T47D (cell line): ENCODE measurements around the gene MBOAT2.

Experiments used
- DNase-seq, 2 experiments: peaks; one replicate each; pipeline versions ENCODE4 v3.0.0 to v3.0.0-alpha.2; 2011 to 2012; ENCODE audit warnings: low read depth in 1 of 2, low spot score in 1 of 2
- JUND ChIP-seq: IDR thresholded peaks from 2 replicates; pipeline ENCODE4 v1.6.1; 2012; ENCODE audit warnings: low read depth
- in situ Hi-C: cut with HindIII; loops from 2 replicates; pipeline ENCODE4 v1.10.0; 2016; ENCODE audit warnings: low sequenced_read_pairs, low pct_unique_long_range_greater_than_20kb

MBOAT2 gene

GRCh38 chr2:8885449-8886201 is 117.9 kb downstream of the MBOAT2 start:
- DNase-seq: no peak
- in situ Hi-C loops: no loop called here
- no peak for TF ChIP-seq JUND

- in situ Hi-C loops: no loop called here
- no peak for TF ChIP-seq JUND
- DNase-seq: no peak
Observed at GRCh38 chr2:8884812-8885211, 118.7 kb downstream of the MBOAT2 start.

GRCh38 chr2:8882094-8882493 is 121.4 kb downstream of the MBOAT2 start:
- peak in 1 of 2 experiments; percentile 16 for DNase-seq

DNA sequence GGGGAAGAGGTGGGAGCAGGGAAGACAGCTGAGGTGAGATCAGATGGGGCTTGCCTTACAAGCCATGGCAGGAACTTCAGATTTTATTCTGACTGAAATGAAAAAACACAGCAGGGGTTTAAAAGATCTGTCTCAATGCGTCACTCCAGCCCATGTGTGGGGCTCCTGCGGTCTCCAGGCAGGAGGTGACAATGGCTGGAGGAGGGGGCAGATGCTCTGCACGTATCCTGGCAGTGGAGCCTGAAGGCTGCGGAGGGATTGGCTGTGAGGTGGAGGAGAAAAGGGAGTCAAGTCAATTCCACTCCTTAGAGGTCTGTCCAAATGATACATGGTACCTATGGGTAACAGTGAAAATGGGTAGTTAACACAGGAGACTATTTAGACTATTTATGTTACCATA is 125.6 kb downstream of the MBOAT2 start:
- no peak for TF ChIP-seq JUND
- in situ Hi-C loops: no loop called here
- no peak for DNase-seq

More at GRCh38 chr2:8882094-8882493, 121.4 kb downstream of the MBOAT2 start:
- TF ChIP-seq JUND: no peak
- in situ Hi-C loops: no loop called here

GRCh38 chr2:8877332-8877731 is 126.2 kb downstream of the MBOAT2 start:
- in situ Hi-C loops: no loop called here
- no peak for TF ChIP-seq JUND
- no peak for DNase-seq

GRCh38 chr2:8876628-8877027 is 126.9 kb downstream of the MBOAT2 start:
- in situ Hi-C loops: no loop called here

DNA sequence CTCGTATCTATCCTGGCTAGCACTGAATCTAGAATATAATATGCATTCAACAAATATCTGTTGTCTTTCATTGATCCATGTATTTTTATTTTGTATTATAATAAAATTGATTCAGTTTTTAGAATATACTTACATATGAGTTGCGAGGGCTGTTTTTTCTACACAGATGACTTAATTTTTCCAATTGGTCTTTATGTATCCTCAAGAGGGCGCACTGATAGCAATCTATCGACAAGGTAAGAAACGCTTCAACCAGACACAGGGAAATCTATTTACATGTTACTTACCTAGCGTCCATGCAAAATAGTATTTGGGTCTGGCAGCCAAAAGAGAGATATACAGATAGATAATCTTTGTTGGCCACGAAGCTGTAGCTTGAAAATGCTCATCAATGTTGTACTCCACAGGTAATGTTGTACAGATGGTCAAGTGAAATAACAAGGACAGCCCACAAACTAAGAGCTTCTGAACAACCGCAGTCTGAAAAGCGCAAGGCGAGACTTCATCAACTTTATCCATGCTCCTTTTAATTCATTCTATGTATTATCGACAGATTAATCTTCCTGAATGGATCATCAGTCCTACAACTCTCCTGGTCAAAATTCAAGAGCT is 130.6 kb downstream of the MBOAT2 start:
- DNase-seq: peak; percentile 31 to 64
- TF ChIP-seq JUND: no peak
- in situ Hi-C loops: no loop called here

More at GRCh38 chr2:8876628-8877027, 126.9 kb downstream of the MBOAT2 start:
- no peak for TF ChIP-seq JUND
- no peak for DNase-seq

DNA sequence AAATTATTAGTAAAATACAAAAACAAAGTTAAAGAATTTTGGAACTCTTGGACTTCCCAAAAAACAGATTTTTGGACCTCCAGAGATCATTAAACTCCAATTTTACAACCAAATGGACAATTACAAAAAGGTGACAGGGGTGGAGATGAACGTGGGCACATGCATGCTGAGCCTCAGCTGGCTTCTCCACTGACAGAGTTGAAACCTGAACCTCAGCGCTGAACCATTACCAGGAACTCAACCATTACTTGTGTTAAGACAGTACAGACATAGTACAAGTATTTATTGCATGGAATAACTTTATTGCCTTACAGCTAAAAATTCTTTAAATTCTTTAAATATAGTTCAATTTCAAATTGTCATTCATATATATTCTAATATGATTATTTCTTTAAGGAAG is 133.0 kb downstream of the MBOAT2 start:
- in situ Hi-C loops: no loop called here
- no peak for DNase-seq
- TF ChIP-seq JUND: no peak

DNA sequence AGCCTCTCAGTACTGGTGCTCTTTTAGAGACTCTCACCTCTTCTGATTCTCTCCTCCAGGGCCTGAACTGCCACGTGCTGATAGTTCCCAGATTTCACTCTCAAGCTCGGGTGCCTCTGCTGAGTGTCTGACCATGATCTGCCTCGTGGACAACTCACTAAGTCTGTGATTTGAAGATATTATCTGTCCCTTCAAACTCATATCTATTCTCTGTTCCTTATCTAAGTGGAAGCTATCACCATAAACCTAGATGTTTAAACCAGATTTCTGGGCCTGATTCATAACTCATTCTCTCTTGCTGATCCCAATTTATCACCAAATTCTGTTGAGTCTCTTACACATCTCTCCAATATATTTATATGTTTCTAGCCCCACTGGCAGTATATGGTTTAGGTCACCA is 136.1 kb downstream of the MBOAT2 start:
- DNase-seq: no peak
- TF ChIP-seq JUND: no peak
- in situ Hi-C loops: no loop called here

DNA sequence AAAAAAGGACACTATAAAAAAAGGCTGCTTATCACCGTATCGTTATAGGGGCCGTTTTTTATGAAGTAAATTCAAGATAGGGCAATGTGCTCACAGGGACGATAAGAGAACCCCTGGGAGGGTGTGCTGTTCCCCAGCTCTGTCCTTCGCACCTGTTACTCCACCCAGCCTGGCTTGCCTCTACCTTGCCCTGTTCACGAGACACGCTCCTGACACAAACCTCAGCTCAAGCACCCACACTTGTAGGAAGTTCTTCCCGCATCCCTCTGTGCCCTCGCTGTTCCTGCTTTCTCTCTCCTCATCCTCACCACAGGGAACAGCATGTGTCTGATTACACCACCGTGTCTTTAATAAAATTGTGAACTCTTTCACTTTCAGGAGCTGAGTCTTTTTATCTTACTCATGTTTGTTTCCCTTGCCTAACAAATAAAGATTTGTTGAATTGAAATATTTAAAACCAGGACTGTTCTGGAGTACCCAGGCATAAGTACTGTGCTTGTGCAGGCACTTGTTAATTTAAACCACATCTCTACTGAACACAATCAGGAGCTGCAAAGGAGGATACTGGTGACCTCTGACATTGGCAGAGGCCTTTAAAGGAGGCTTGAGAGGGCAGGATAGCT is 140.0 kb downstream of the MBOAT2 start:
- no peak for TF ChIP-seq JUND
- in situ Hi-C loops: no loop called here
- no peak for DNase-seq

DNA sequence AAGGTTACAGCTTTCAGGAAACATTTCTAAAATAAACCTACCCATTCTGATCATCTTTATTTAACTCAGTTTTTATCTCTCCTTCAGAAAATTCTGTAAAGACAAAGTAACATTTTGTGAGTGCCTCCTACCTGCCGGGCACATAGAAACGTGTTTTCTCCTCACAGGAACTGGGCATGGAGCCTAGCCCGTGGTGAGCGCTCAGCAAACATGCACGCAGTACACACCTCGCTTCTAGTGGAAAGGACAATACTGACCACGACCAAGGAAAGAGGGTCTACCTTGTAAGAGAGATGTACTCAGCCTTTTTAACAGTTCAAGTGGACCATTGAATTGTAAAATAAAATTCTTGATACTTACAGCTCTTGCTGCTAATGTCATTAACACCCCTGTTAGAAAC is 141.3 kb downstream of the MBOAT2 start:
- no peak for DNase-seq
- no peak for TF ChIP-seq JUND
- in situ Hi-C loops: no loop called here

DNA sequence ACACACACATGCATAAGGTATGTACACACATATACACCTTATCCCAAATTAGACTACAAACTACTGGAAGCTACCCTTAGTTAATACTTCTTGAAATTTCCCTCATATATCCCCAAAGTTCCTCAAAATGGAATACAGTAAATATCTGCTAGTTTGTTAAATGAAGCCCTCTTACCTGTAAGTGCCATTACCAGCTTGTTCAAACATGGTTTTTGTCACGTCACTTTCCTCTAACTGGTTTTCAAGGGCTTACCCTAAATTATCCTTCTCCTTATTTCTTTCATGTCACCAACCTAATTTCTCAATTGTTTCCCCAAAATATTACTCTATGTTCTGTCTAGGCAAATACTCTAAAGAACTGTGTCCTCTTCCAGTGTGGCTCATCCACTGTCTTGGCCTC is 141.7 kb downstream of the MBOAT2 start:
- DNase-seq: no peak
- no peak for TF ChIP-seq JUND
- in situ Hi-C loops: no loop called here

- DNase-seq: no peak
- no peak for TF ChIP-seq JUND
- in situ Hi-C loops: no loop called here
Observed at GRCh38 chr2:8860239-8860638, 143.2 kb downstream of the MBOAT2 start.
